Smooth muscle cell (in vitro differentiated cells): ENCODE results near the gene SNCB. TPM values are rescaled to one million over a fixed set of nuclear protein-coding genes. Genes with fewer than 3 reads are reported as not detected.

Experiments used
- DNase-seq: peaks from one replicate; lab custom pipeline; 2025; ENCODE audit not compliant: unreplicated experiment; lab: John Stamatoyannopoulos, UW
- H2AFZ ChIP-seq: fragments of 200-600 bp; sonication (generic); 2 replicates; pipeline ENCODE4 v1.6.0; 2016; ENCODE audit warnings: antibody characterized with exemption, low read depth, mild to moderate bottlenecking
- H3F3A ChIP-seq: fragments of 200-600 bp; sonication (generic); 2 replicates; pipeline ENCODE4 v1.6.0; 2017; ENCODE audit warnings: antibody characterized with exemption, low read depth
- H3K27ac ChIP-seq: fragments of 200-600 bp; sonication (generic); 2 replicates; pipeline ENCODE4 v1.5.1; 2016; ENCODE audit warnings: low read depth, mild to moderate bottlenecking
- H3K27me3 ChIP-seq: fragments of 200-600 bp; sonication (generic); 2 replicates; pipeline ENCODE4 v1.6.1; 2016; ENCODE audit warnings: low read depth, mild to moderate bottlenecking
- H3K36me3 ChIP-seq: fragments of 200-600 bp; sonication (generic); 2 replicates; pipeline ENCODE4 v1.5.1; 2016; ENCODE audit warnings: low read depth
- H3K4me1 ChIP-seq: fragments of 200-600 bp; sonication (generic); 2 replicates; pipeline ENCODE4 v1.5.1; 2016; ENCODE audit warnings: low read depth
- H3K4me2 ChIP-seq: fragments of 200-600 bp; sonication (generic); 2 replicates; pipeline ENCODE4 v1.6.0; 2016; ENCODE audit warnings: mild to moderate bottlenecking
- H3K4me3 ChIP-seq: fragments of 200-600 bp; sonication (generic); 2 replicates; pipeline ENCODE4 v1.5.1; 2016; ENCODE audit warnings: mild to moderate bottlenecking
- H3K79me2 ChIP-seq: fragments of 200-600 bp; sonication (generic); 2 replicates; pipeline ENCODE4 v1.6.0; 2016; ENCODE audit warnings: low read depth, mild to moderate bottlenecking
- H3K9ac ChIP-seq: fragments of 200-600 bp; sonication (generic); 2 replicates; pipeline ENCODE4 v1.6.0; 2016; ENCODE audit warnings: low read depth
- H3K9me3 ChIP-seq: fragments of 200-600 bp; sonication (generic); replicated peaks from 2 replicates; pipeline ENCODE4 v1.5.1; 2016; ENCODE audit warnings: low read depth
- H4K20me1 ChIP-seq: fragments of 200-600 bp; sonication (generic); 2 replicates; pipeline ENCODE4 v1.6.0; 2016; ENCODE audit warnings: low read depth
- WGBS: methylation state at CpG from one replicate; pipeline ENCODE4 v1.1.7; 2016; ENCODE audit warnings: low lambda C conversion rate; 5-methylcytosine and 5-hydroxymethylcytosine counted together
- polyA plus RNA-seq: library from polyadenylated mRNA; unstranded; fragments of >200 nt; fragmentation: Nextera tagmentation; extraction: Ambion mirVana; gene quantifications from 2 replicates; pipeline ENCODE4 v1.2.1, GENCODE V29; 2016
- total RNA-seq: library from RNA; depleted of rRNA; stranded (reverse); fragments of >200 nt; gene quantifications from 2 replicates; pipeline ENCODE4 v1.2.3, GENCODE V29; 2014
- TF ChIP-seq, protein P1 (sequence below): fragments of 200-600 bp; sonication (generic); IDR thresholded peaks from 2 replicates; pipeline ENCODE4 v1.5.1; 2017; ENCODE audit warnings: borderline replicate concordance, mild to moderate bottlenecking, antibody characterized with exemption; ENCODE audit not compliant: insufficient read depth, poor library complexity, severe bottlenecking

SNCB gene
- total and polyA plus RNA-seq, 2 experiments from 2014 or later, result 0.45 to 0.55 TPM

- no peaks in the 10 kb centered on the region for H3K9me3 ChIP-seq
- H3K27me3 ChIP-seq, result peaks cover 3% of the 10 kb centered on the region
- WGBS, result 56% methylated on average over 31 of the region's 46 CpGs
- DNase-seq, result no peak
- peaks cover 3% of the 10 kb centered on the region for H3F3A ChIP-seq
- H3K27ac ChIP-seq, result no peak overlapping the region
- H3K4me2 ChIP-seq, result peak overlapping the region; percentile 83
- H3K4me3 ChIP-seq, result peak overlapping the region; percentile 56
- no peaks in the 10 kb centered on the region for H3K4me1 ChIP-seq
- TF ChIP-seq, protein P1, sequence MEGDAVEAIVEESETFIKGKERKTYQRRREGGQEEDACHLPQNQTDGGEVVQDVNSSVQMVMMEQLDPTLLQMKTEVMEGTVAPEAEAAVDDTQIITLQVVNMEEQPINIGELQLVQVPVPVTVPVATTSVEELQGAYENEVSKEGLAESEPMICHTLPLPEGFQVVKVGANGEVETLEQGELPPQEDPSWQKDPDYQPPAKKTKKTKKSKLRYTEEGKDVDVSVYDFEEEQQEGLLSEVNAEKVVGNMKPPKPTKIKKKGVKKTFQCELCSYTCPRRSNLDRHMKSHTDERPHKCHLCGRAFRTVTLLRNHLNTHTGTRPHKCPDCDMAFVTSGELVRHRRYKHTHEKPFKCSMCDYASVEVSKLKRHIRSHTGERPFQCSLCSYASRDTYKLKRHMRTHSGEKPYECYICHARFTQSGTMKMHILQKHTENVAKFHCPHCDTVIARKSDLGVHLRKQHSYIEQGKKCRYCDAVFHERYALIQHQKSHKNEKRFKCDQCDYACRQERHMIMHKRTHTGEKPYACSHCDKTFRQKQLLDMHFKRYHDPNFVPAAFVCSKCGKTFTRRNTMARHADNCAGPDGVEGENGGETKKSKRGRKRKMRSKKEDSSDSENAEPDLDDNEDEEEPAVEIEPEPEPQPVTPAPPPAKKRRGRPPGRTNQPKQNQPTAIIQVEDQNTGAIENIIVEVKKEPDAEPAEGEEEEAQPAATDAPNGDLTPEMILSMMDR, result no peak
- no peaks in the 10 kb centered on the region for H4K20me1 ChIP-seq
- no peaks in the 10 kb centered on the region for H3K36me3 ChIP-seq
- H3K79me2 ChIP-seq, result no peaks in the 10 kb centered on the region
- H3K9ac ChIP-seq, result no peak overlapping the region
- H2AFZ ChIP-seq, result no peak overlapping the region
These were observed 21.2 kb downstream of the SNCB start for GRCh38 chr5:176608937-176609723.

DNA sequence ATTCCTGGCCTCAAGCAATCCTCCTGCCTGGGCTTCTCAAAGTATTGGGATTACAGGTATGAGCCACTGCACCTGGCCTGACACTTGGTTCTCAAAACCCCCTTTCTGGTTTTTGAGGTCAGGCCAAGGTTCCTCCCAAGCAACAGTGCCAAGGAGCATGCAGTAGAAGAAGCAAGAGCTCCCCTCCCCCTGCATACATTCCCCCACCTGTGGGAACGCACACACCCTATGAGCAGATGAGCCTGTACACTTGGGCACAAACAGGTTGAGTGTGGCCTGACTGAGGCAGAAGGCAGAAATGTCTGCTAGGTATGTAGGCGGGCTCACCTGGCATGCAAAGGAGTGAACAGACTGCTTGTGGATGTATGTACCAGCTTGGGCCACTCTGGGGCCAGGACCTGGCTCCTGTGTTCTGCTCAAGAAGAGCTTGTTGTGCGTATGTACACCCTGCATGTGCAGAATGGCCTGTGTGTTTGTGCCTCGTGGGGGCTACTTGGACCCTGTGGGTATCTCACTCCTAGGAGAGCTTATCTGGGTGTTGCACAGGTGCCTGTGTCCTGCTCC, 22.1 kb downstream of the SNCB start:
- H4K20me1 ChIP-seq, result no peaks in the 10 kb centered on the region
- H3K36me3 ChIP-seq, result no peaks in the 10 kb centered on the region
- no peak overlapping the region for H3K4me2 ChIP-seq
- TF ChIP-seq, protein P1, result no peak
- H3K9me3 ChIP-seq, result no peaks in the 10 kb centered on the region
- H3K27ac ChIP-seq, result no peak overlapping the region
- H2AFZ ChIP-seq, result no peak overlapping the region
- no peaks in the 10 kb centered on the region for H3K4me1 ChIP-seq
- DNase-seq, result no peak
- no peaks in the 10 kb centered on the region for H3K79me2 ChIP-seq
- H3F3A ChIP-seq, result peaks cover 3% of the 10 kb centered on the region
- peaks cover 3% of the 10 kb centered on the region for H3K27me3 ChIP-seq
- WGBS, result 97% methylated on average over 4 of the region's 4 CpGs
- no peak overlapping the region for H3K4me3 ChIP-seq
- H3K9ac ChIP-seq, result no peak overlapping the region

DNA sequence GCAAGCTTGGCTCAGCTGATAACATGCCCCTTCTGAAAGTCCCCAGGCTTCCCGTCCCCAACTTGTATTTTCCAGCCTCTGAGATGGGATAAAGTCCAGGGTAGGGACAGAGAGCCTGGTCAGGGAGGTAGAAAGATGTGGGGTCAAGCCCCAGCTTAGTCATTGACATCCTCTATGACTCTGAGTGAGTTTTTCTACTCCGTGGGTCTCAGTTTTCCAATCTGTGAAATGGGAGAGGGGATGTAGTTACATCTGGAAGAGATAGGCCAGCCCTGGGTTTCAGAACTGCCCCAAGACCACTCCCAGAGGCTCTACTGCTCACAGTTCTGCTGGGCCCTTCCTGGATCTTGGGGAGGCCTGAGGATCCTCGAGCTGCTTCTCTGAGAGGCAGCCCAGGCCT, 23.5 kb downstream of the SNCB start:
- Histone ChIP-seq H2AFZ (no peak overlapping the region), H3K27me3 (peaks cover 3% of the 10 kb centered on the region), H3K9ac (no peak overlapping the region), H3K36me3 (no peaks in the 10 kb centered on the region), H3K4me3 (no peak overlapping the region), H3K4me1 (no peaks in the 10 kb centered on the region), H3K27ac (no peak overlapping the region), H3K79me2 (no peaks in the 10 kb centered on the region), H3K9me3 (no peaks in the 10 kb centered on the region), H4K20me1 (no peaks in the 10 kb centered on the region), H3K4me2 (no peak overlapping the region), H3F3A (peaks cover 3% of the 10 kb centered on the region)
- TF ChIP-seq, protein P1, result no peak
- WGBS, result 96% methylated on average over 3 of the region's 3 CpGs
- DNase-seq, result no peak

DNA sequence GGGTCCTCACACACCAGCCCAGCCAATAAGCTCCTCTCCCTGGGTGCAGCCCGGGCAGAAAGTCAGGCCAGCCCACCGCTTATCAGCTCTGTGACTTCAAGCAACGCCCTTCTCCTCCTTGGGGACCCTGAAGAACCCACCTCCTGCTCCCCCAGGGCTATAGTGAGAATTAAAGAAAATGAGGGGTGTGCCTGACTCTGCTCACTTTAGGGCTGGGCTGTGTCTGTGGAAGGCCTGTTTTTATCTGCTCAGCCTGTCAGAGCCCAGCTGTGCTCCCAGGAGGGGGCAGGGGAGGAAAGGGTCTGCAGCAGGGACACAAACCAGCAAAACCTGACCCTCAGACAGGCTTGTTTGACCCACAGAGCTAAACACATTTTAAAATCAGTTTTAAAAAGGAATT, 24.3 kb downstream of the SNCB start:
- Histone ChIP-seq H3K9ac (no peak overlapping the region), H3K79me2 (no peaks in the 10 kb centered on the region), H3K4me1 (no peaks in the 10 kb centered on the region), H3K27me3 (peaks cover 3% of the 10 kb centered on the region), H3F3A (peaks cover 3% of the 10 kb centered on the region), H3K9me3 (no peaks in the 10 kb centered on the region), H3K27ac (no peak overlapping the region), H4K20me1 (no peaks in the 10 kb centered on the region), H2AFZ (no peak overlapping the region), H3K4me3 (no peak overlapping the region), H3K36me3 (no peaks in the 10 kb centered on the region), H3K4me2 (no peak overlapping the region)
- TF ChIP-seq, protein P1, result no peak
- WGBS, result 82% methylated on average over 3 of the region's 3 CpGs
- DNase-seq, result no peak
